H9 (cell line): ENCODE data around the gene CCDC40. TPM values are rescaled to one million over a fixed set of nuclear protein-coding genes. Genes with fewer than 3 reads are reported as not detected.

Experiments used
- DNase-seq: peaks from one replicate; pipeline ENCODE4 v3.0.0-alpha.2; 2017
- H2AFZ ChIP-seq: one replicate; pipeline ENCODE4 v1.6.1; 2013; ENCODE audit warnings: mild to moderate bottlenecking, low read length, control low read depth, moderate library complexity
- H2AK5ac ChIP-seq: 2 replicates; pipeline ENCODE4 v1.6.1; 2013; ENCODE audit warnings: low read length, control low read depth, mixed read lengths; ENCODE audit not compliant: insufficient read length
- H2BK120ac ChIP-seq: one replicate; pipeline ENCODE4 v1.6.1; 2013; ENCODE audit warnings: low read depth, mild to moderate bottlenecking, low read length, control low read depth, inconsistent platforms; ENCODE audit not compliant: poor library complexity, severe bottlenecking
- H2BK12ac ChIP-seq: 2 replicates; pipeline ENCODE4 v1.6.1; 2013; ENCODE audit warnings: low read length, control low read depth, mixed read lengths, low read depth; ENCODE audit not compliant: insufficient read length
- H2BK15ac ChIP-seq: 2 replicates; pipeline ENCODE4 v1.6.1; 2013; ENCODE audit warnings: low read depth, low read length, control low read depth
- H2BK20ac ChIP-seq: one replicate; pipeline ENCODE4 v1.6.1; 2013; ENCODE audit warnings: low read depth, mild to moderate bottlenecking, low read length, control low read depth, inconsistent platforms; ENCODE audit not compliant: poor library complexity, severe bottlenecking
- H2BK5ac ChIP-seq: 2 replicates; pipeline ENCODE4 v1.6.1; 2013; ENCODE audit warnings: low read length, control low read depth, mixed read lengths; ENCODE audit not compliant: insufficient read length
- H3K14ac ChIP-seq: 2 replicates; pipeline ENCODE4 v1.6.1; 2013; ENCODE audit warnings: low read length, control low read depth; ENCODE audit not compliant: insufficient read depth
- H3K18ac ChIP-seq: 2 replicates; pipeline ENCODE4 v1.6.1; 2013; ENCODE audit warnings: low read depth, mild to moderate bottlenecking, mixed read lengths, low read length, control low read depth; ENCODE audit not compliant: insufficient read length
- H3K23ac ChIP-seq: 2 replicates; pipeline ENCODE4 v1.6.1; 2013; ENCODE audit warnings: low read length, control low read depth, mixed read lengths, low read depth; ENCODE audit not compliant: insufficient read length
- H3K23me2 ChIP-seq: 2 replicates; pipeline ENCODE4 v1.6.1; 2013; ENCODE audit warnings: low read depth, mild to moderate bottlenecking, mixed read lengths, low read length, control low read depth; ENCODE audit not compliant: insufficient read length, poor library complexity, severe bottlenecking
- H3K27ac ChIP-seq: 2 replicates; pipeline ENCODE4 v1.5.1; 2013; ENCODE audit warnings: low read length, control low read depth, mixed read lengths, low read depth; ENCODE audit not compliant: insufficient read length
- H3K27me3 ChIP-seq: 2 replicates; pipeline ENCODE4 v1.6.1; 2013; ENCODE audit warnings: low read length, control low read depth, inconsistent platforms; ENCODE audit not compliant: insufficient read depth
- H3K4ac ChIP-seq: 2 replicates; pipeline ENCODE4 v1.6.1; 2013; ENCODE audit warnings: low read depth, mild to moderate bottlenecking, control low read depth, inconsistent platforms, low read length, moderate library complexity
- H3K4me1 ChIP-seq: 2 replicates; pipeline ENCODE4 v1.6.1; 2013; ENCODE audit warnings: low read length, control low read depth, inconsistent platforms; ENCODE audit not compliant: insufficient read depth
- H3K4me2 ChIP-seq: 2 replicates; pipeline ENCODE4 v1.6.1; 2013; ENCODE audit warnings: low read length, control low read depth, mixed read lengths; ENCODE audit not compliant: insufficient read length, insufficient read depth
- H3K56ac ChIP-seq: 2 replicates; pipeline ENCODE4 v1.6.1; 2013; ENCODE audit warnings: low read depth, mild to moderate bottlenecking, mixed read lengths, low read length, control low read depth; ENCODE audit not compliant: insufficient read length
- H3K79me1 ChIP-seq: 2 replicates; pipeline ENCODE4 v1.6.1; 2013; ENCODE audit warnings: low read depth, mild to moderate bottlenecking, moderate library complexity, low read length, control low read depth, inconsistent platforms; ENCODE audit not compliant: insufficient read depth, poor library complexity, severe bottlenecking
- H3K79me2 ChIP-seq: 2 replicates; pipeline ENCODE4 v1.6.1; 2013; ENCODE audit warnings: low read length, control low read depth, inconsistent platforms; ENCODE audit not compliant: insufficient read depth
- H3K9ac ChIP-seq: 2 replicates; pipeline ENCODE4 v1.6.1; 2013; ENCODE audit warnings: low read length, control low read depth, mixed read lengths; ENCODE audit not compliant: insufficient read length; ENCODE audit errors: extremely low read depth
- H3K9me3 ChIP-seq: one replicate; pipeline ENCODE4 v1.6.1; 2013; ENCODE audit warnings: low read depth, low read length, inconsistent platforms; ENCODE audit not compliant: control insufficient read depth
- H3T11ph ChIP-seq: one replicate; pipeline ENCODE4 v1.6.1; 2013; ENCODE audit warnings: mild to moderate bottlenecking, low read length, control low read depth, inconsistent platforms
- H4K20me1 ChIP-seq: one replicate; pipeline ENCODE4 v1.6.1; 2013; ENCODE audit not compliant: control insufficient read depth, insufficient read length, insufficient read depth
- H4K5ac ChIP-seq: 2 replicates; pipeline ENCODE4 v1.6.1; 2013; ENCODE audit warnings: low read depth, mild to moderate bottlenecking, mixed read lengths, low read length, control low read depth; ENCODE audit not compliant: insufficient read length
- H4K8ac ChIP-seq: replicated peaks from 2 replicates; pipeline ENCODE4 v1.6.1; 2013; ENCODE audit warnings: low read length, control low read depth, mixed read lengths, low read depth; ENCODE audit not compliant: insufficient read length
- H4K91ac ChIP-seq: 2 replicates; pipeline ENCODE4 v1.6.1; 2013; ENCODE audit warnings: low read depth, mild to moderate bottlenecking, moderate library complexity, mixed read lengths, low read length, control low read depth; ENCODE audit not compliant: insufficient read length
- H3K27ac Mint-ChIP-seq, 3 experiments: 2 replicates in 2 of 3; 3 replicates in 1 of 3; pipeline ENCODE4 v1.8.0; 2020 to 2021; ENCODE audit warnings: mixed read lengths in 3 of 3, mild to moderate bottlenecking in 1 of 3, moderate library complexity in 1 of 3
- H3K27me3 Mint-ChIP-seq: 2 replicates; pipeline ENCODE4 v1.8.0; 2021; ENCODE audit warnings: low read depth, mild to moderate bottlenecking, moderate library complexity, mixed read lengths
- H3K36me3 Mint-ChIP-seq, 3 experiments: 2 replicates in 2 of 3; 3 replicates in 1 of 3; pipeline ENCODE4 v1.8.0; 2020 to 2021; ENCODE audit warnings: low read depth in 3 of 3, mixed read lengths in 3 of 3; ENCODE audit not compliant: insufficient read depth in 1 of 3
- H3K4me1 Mint-ChIP-seq, 2 experiments: 2 replicates each; pipeline ENCODE4 v1.8.0; 2020; ENCODE audit warnings: mixed read lengths in 2 of 2
- H3K4me3 Mint-ChIP-seq, 2 experiments: 2 replicates in 1 of 2; 3 replicates in 1 of 2; pipeline ENCODE4 v1.8.0; 2020 to 2021; ENCODE audit warnings: mild to moderate bottlenecking in 2 of 2, mixed read lengths in 2 of 2, moderate library complexity in 1 of 2
- H3K9me3 Mint-ChIP-seq, 2 experiments: 2 replicates in 1 of 2; 3 replicates in 1 of 2; pipeline ENCODE4 v1.8.0; 2020; ENCODE audit warnings: mild to moderate bottlenecking in 2 of 2, mixed read lengths in 2 of 2, moderate library complexity in 1 of 2
- CTCF ChIP-seq: fragments of 200-600 bp; sonication (generic); conservative IDR thresholded peaks from 3 replicates; pipeline ENCODE4 v1.8.0; 2021; ENCODE audit warnings: antibody characterized with exemption, mild to moderate bottlenecking
- WGBS: extraction: QIAGEN DNeasy Blood & Tissue Kit; methylation state at CpG from one replicate; pipeline ENCODE4 v1.1.7; 2013; ENCODE audit warnings: missing lambda C conversion rate, low lambda C conversion rate, mixed read lengths; ENCODE audit not compliant: insufficient read length; ENCODE audit errors: extremely low coverage; 5-methylcytosine and 5-hydroxymethylcytosine counted together
- total RNA-seq: library from RNA; stranded (reverse); gene quantifications from 2 replicates; pipeline ENCODE4 v1.2.1, GENCODE V29; 2021

The CCDC40 gene
- total RNA-seq, 1 experiment from 2014 or later, result 8.9 TPM

GRCh38 chr17:80082403-80083135 is 46.1 kb downstream of the CCDC40 start:
- Histone ChIP-seq H2BK15ac (no peak overlapping the region), H3K18ac (no peak overlapping the region), H2BK5ac (no peak overlapping the region), H3K14ac (no peak overlapping the region), H2BK120ac (no peak overlapping the region), H3K79me2 (no peaks in the 10 kb centered on the region), H3K4me1 (no peaks in the 10 kb centered on the region), H4K91ac (no peak overlapping the region), H3K4me2 (no peak overlapping the region), H3K56ac (no peak overlapping the region), H3K27me3 (no peaks in the 10 kb centered on the region), H2AK5ac (no peak overlapping the region), H4K5ac (no peak overlapping the region), H2BK12ac (no peak overlapping the region), H2BK20ac (no peak overlapping the region), H3K9me3 (no peaks in the 10 kb centered on the region), H4K8ac (no peak overlapping the region), H3K4ac (no peak overlapping the region), H3K23ac (no peak overlapping the region), H4K20me1 (no peaks in the 10 kb centered on the region), H3K79me1 (no peaks in the 10 kb centered on the region), H3T11ph (no peak overlapping the region), H3K23me2 (no peaks in the 10 kb centered on the region), H2AFZ (no peak overlapping the region), H3K27ac (no peak overlapping the region), H3K9ac (no peak overlapping the region)
- peaks cover 11 to 13% of the 10 kb centered on the region in 2 experiments for H3K4me1 Mint-ChIP-seq
- peak; percentile 82 for TF ChIP-seq CTCF
- H3K27me3 Mint-ChIP-seq, result peaks cover 5% of the 10 kb centered on the region
- WGBS, result no CpG with 5 or more reads among the region's 20 CpGs
- DNase-seq, result peak; percentile 90
- H3K27ac Mint-ChIP-seq, result peak overlapping the region in 1 of 3 experiments; percentile 37; a peak in 1 of 7 replicates
- H3K9me3 Mint-ChIP-seq, result peaks cover 0 to 2% of the 10 kb centered on the region in 2 experiments; a peak in 1 of 5 replicates
- H3K4me3 Mint-ChIP-seq, result no peak overlapping the region
- 0 out of 7 replicates have a peak, but pooled peaks cover 0 to 3% (median 0%) of the 10 kb centered on the region in 3 experiments for H3K36me3 Mint-ChIP-seq
